Psoas muscle (tissue), 8 donors: ENCODE data around the gene CD59. TPM values are rescaled to one million over a fixed set of nuclear protein-coding genes. Genes with fewer than 3 reads are reported as not detected.

ENCODE experiments used
- ATAC-seq, 4 donors: fragments of 200-7000 bp; cut with Tn5 transposase; one replicate each; pipeline ENCODE4 v1.9.1; 2020; ENCODE audit warnings: moderate library complexity in 3 of 4, mild to moderate bottlenecking in 2 of 4
- DNase-seq, 2 donors: peaks; one replicate each; pipeline ENCODE4 v3.0.0-alpha.2; 2020
- H3K27ac ChIP-seq: fragments of 200-600 bp; one replicate; pipeline ENCODE4 v1.8.0; 2022
- H3K27me3 ChIP-seq, 3 donors: fragments of 200-600 bp in 1 of 3; one replicate each; pipeline versions ENCODE4 v1.6.1 to v1.8.0; 2013 to 2022; ENCODE audit warnings: low read length in 2 of 3, mild to moderate bottlenecking in 2 of 3, moderate library complexity in 1 of 3; ENCODE audit not compliant: insufficient read depth in 3 of 3
- H3K36me3 ChIP-seq, 2 donors: fragments of 200-600 bp in 1 of 2; one replicate each; pipeline versions ENCODE4 v1.6.1 to v1.8.0; 2013 to 2022; ENCODE audit warnings: low read depth in 1 of 2, mild to moderate bottlenecking in 1 of 2, moderate library complexity in 1 of 2; ENCODE audit not compliant: insufficient read depth in 1 of 2
- H3K4me1 ChIP-seq: fragments of 200-600 bp; one replicate; pipeline ENCODE4 v1.8.0; 2022
- H3K4me3 ChIP-seq: fragments of 200-600 bp; one replicate; pipeline ENCODE4 v1.8.0; 2022; ENCODE audit warnings: mild to moderate bottlenecking
- H3K9me3 ChIP-seq: fragments of 200-600 bp; one replicate; pipeline ENCODE4 v1.8.0; 2022
- WGBS, 3 donors: extraction: QIAGEN DNeasy Blood & Tissue Kit; methylation state at CpG; one replicate each; pipeline versions ENCODE4 v1.1.6 to v1.1.7; 2013; 5-methylcytosine and 5-hydroxymethylcytosine counted together
- intact Hi-C, 2 donors: fragments of 100-400 bp; cut with DNase I; formaldehyde crosslinking; loops; one replicate each; pipeline versions ENCODE4 v1.11.0 to v1.14.2; 2022
- polyA plus RNA-seq, 3 donors: library from polyadenylated mRNA; stranded (reverse); fragments of 200-250 nt; gene quantifications; one replicate each; pipeline ENCODE4 v1.2.3, GENCODE V29; 2013
- total RNA-seq, 4 donors: library from RNA; stranded (reverse); fragmentation: NEBNext Ultra II Directional in 2 of 4; extraction: Animal tissue kit (Norgen Biotek cat#: 25700) in 2 of 4; gene quantifications; one replicate each; pipeline versions ENCODE4 v1.2.1 to v1.2.4, GENCODE V29; 2021 to 2023
- TF ChIP-seq, protein P1 (sequence below): fragments of 200-600 bp; IDR thresholded peaks from one replicate; pipeline ENCODE4 v1.8.0; 2022; ENCODE audit warnings: antibody characterized with exemption
- donor health status: healthy with polysubstance abuse.
- donor health status: DM: no; HTN: no; CAD: no; lungs with moderate emphysema.
- donor health status: Bipolar disorder and iron deficiency.
- donor health status: healthy.
- donor health status: DM: yes; HTN: yes; CAD: no.
- donor health status: DM: no; HTN: no; CAD: no.
- donor health status: DM: no; HTN: no; CAD: no.
- donor health status: DM: yes; HTN: yes; CAD: no.

The CD59 gene
- total and polyA plus RNA-seq, 7 donors, result 423 to 930 (median 574) TPM

GRCh38 chr11:33700063-33700501, 36.1 kb downstream of the CD59 start:
- peaks cover 53% of the 10 kb centered on the region for H3K4me1 ChIP-seq
- intact Hi-C loops, result loop anchor here (5.0 kb wide), 1 partner anchor 37 kb away; the partner anchor contains the start of gene CD59 (in 2 of the 2)
- DNase-seq, result peak; percentile 56 to 66
- no peaks in the 10 kb centered on the region for H3K9me3 ChIP-seq
- H3K4me3 ChIP-seq, result peak overlapping the region; percentile 73
- no peaks in the 10 kb centered on the region for H3K27me3 ChIP-seq
- TF ChIP-seq, protein P1, sequence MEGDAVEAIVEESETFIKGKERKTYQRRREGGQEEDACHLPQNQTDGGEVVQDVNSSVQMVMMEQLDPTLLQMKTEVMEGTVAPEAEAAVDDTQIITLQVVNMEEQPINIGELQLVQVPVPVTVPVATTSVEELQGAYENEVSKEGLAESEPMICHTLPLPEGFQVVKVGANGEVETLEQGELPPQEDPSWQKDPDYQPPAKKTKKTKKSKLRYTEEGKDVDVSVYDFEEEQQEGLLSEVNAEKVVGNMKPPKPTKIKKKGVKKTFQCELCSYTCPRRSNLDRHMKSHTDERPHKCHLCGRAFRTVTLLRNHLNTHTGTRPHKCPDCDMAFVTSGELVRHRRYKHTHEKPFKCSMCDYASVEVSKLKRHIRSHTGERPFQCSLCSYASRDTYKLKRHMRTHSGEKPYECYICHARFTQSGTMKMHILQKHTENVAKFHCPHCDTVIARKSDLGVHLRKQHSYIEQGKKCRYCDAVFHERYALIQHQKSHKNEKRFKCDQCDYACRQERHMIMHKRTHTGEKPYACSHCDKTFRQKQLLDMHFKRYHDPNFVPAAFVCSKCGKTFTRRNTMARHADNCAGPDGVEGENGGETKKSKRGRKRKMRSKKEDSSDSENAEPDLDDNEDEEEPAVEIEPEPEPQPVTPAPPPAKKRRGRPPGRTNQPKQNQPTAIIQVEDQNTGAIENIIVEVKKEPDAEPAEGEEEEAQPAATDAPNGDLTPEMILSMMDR, result no peak
- H3K27ac ChIP-seq, result peak overlapping the region; percentile 83
- peak in 1 of 4 donors; percentile 1 for ATAC-seq
- H3K36me3 ChIP-seq, result peaks cover 0 to 4% of the 10 kb centered on the region in 2 donors
- WGBS, 3 donors, result 22 to 36% (median 25%) methylated on average over 23 to 25 of the region's 25 CpGs

- Histone ChIP-seq H3K36me3 (no peaks in the 10 kb centered on the region), H3K9me3 (no peaks in the 10 kb centered on the region), H3K27me3 (no peaks in the 10 kb centered on the region), H3K27ac (peak overlapping the region; percentile 83), H3K4me3 (no peak overlapping the region), H3K4me1 (peaks cover 53% of the 10 kb centered on the region)
- DNase-seq (no peak), ATAC-seq (no peak)
- intact Hi-C loops, result loop anchor here (5.0 to 10.0 kb wide), 2 partner anchors 38 to 535 kb away; partner anchors contain the start of genes CD59 (in 2 of the 2) and CSTF3 (in 1 of the 2)
- TF ChIP-seq, protein P1, result no peak
- WGBS, 3 donors, result 59 to 69% (median 68%) methylated on average over 12 of the region's 12 CpGs
Measured at GRCh38 chr11:33699515-33700062, 36.6 kb downstream of the CD59 start.

GRCh38 chr11:33698921-33699320, 37.3 kb downstream of the CD59 start:
- ATAC-seq, result no peak

DNA sequence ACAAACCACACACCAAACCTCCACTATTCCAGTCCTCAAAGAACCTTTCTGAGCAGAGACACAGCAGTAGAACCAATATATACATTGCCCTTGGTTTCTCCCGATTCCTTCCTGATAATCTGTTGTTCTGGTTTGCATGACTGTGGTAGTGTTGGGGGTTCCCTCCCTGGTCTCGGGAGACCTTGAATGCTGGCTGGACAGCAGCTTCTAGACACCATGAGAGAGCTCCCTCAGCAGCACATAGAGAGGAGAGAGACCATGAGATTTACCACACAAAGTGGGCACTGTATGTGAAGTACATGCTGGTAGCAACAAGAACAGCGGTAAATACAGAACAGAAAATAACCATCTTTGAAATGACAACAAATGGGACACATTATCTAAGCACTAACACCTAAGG, 38.2 kb downstream of the CD59 start:
- Histone ChIP-seq H3K9me3 (no peaks in the 10 kb centered on the region), H3K4me1 (peaks cover 40% of the 10 kb centered on the region), H3K36me3 (no peaks in the 10 kb centered on the region), H3K27me3 (no peaks in the 10 kb centered on the region), H3K27ac (no peak overlapping the region), H3K4me3 (no peak overlapping the region)
- intact Hi-C loops, result loop anchor here in 1 of 2 donors (10.0 kb wide), 1 partner anchor 533 kb away; the partner anchor contains the start of gene CSTF3
- 79 to 81% (median 81%) methylated on average over 3 of the region's 3 CpGs for WGBS, 3 donors
- TF ChIP-seq, protein P1, result no peak
- DNase-seq (no peak), ATAC-seq (no peak)

More at GRCh38 chr11:33698921-33699320, 37.3 kb downstream of the CD59 start:
- WGBS, 3 donors, result 84 to 89% (median 85%) methylated on average over 5 of the region's 5 CpGs
- intact Hi-C loops, result loop anchor here in 1 of 2 donors (10.0 kb wide), 1 partner anchor 534 kb away; the partner anchor contains the start of gene CSTF3
- Histone ChIP-seq H3K4me1 (peaks cover 50% of the 10 kb centered on the region), H3K36me3 (no peaks in the 10 kb centered on the region), H3K27ac (no peak overlapping the region), H3K9me3 (no peaks in the 10 kb centered on the region), H3K27me3 (no peaks in the 10 kb centered on the region), H3K4me3 (no peak overlapping the region)
- TF ChIP-seq, protein P1, result no peak
- no peak for DNase-seq
